GM18517 (cell line): Measurements from ENCODE around the gene NANS.
"Not testable (repeated sequence)": the region's sequence is repeated elsewhere in the genome, so short reads cannot be mapped to it uniquely, and the experiment has no call there.

Source experiments
- ATAC-seq: cut with Tn5 transposase; IDR thresholded peaks from one replicate; pipeline ENCODE4 v1.9.1; 2021; ENCODE audit warnings: mild to moderate bottlenecking, moderate library complexity; ENCODE audit not compliant: unreplicated experiment

NANS gene

GRCh38 chr9:98099346-98099745 is 42.8 kb downstream of the NANS start:
- no peak for ATAC-seq

- ATAC-seq = no peak
Measured at GRCh38 chr9:98099898-98100297, 43.4 kb downstream of the NANS start.

- ATAC-seq = no peak
Measured at GRCh38 chr9:98100456-98100855, 43.9 kb downstream of the NANS start.

- no peak for ATAC-seq
Measured at GRCh38 chr9:98101416-98101815, 44.9 kb downstream of the NANS start.

GRCh38 chr9:98101868-98102273 is 45.3 kb downstream of the NANS start:
- peak; percentile 99 for ATAC-seq

- ATAC-seq = no peak
Measured at GRCh38 chr9:98104445-98104881, 47.9 kb downstream of the NANS start.

GRCh38 chr9:98105006-98105405 is 48.5 kb downstream of the NANS start:
- ATAC-seq = no peak

GRCh38 chr9:98107926-98108325 is 51.4 kb downstream of the NANS start:
- peak; percentile 19 for ATAC-seq

- peak; percentile 69 for ATAC-seq
Measured at GRCh38 chr9:98108531-98109031, 52.0 kb downstream of the NANS start.

GRCh38 chr9:98109052-98109451 is 52.5 kb downstream of the NANS start:
- no peak for ATAC-seq

- ATAC-seq = not testable (repeated sequence)
Measured at GRCh38 chr9:98117097-98117496, 60.6 kb downstream of the NANS start.

GRCh38 chr9:98117984-98118639 is 61.6 kb downstream of the NANS start:
- ATAC-seq = no peak

- no peak for ATAC-seq
Measured at GRCh38 chr9:98118640-98119601, 62.4 kb downstream of the NANS start, which contains the start of gene TRIM14. Gene TRIM14, minus strand, starts transcription at chr9:98119222. Its CDS starts 34 bp downstream, at chr9:98119188.

- no peak for ATAC-seq
Measured at GRCh38 chr9:98120476-98120875, 63.9 kb downstream of the NANS start.

- no peak for ATAC-seq
Measured at GRCh38 chr9:98121058-98121457, 64.5 kb downstream of the NANS start.

- ATAC-seq = not testable (repeated sequence)
Measured at GRCh38 chr9:98124091-98124490, 67.6 kb downstream of the NANS start.

GRCh38 chr9:98124637-98125426 is 68.3 kb downstream of the NANS start:
- ATAC-seq = no peak

- ATAC-seq = no peak
Measured at GRCh38 chr9:98127226-98127625, 70.7 kb downstream of the NANS start.

- ATAC-seq = no peak
Measured at GRCh38 chr9:98128316-98128715, 71.8 kb downstream of the NANS start.

GRCh38 chr9:98129451-98129881 is 72.9 kb downstream of the NANS start:
- ATAC-seq = no peak

- not testable (repeated sequence) for ATAC-seq
Measured at GRCh38 chr9:98130060-98130459, 73.5 kb downstream of the NANS start.
